Measurements from ENCODE around the gene PUM1.

DNA sequence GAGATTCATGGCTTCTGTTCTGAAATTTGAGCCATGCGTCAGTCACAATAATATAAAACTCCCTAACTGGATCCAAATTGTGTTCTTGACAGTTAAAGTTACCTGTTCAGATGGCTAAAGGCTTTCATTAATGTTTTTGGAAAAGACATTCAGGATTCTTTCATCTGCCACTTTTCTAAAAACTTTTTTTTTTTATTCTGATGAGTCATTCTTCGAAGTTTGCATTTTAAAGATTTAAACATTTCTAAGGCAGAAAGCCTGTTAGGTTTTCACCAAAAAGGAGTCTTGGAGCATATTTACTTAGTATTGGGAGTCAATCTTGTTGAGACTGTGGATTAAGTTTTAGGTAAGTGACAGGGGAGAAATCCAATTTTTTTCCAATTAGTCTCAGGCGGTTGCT lies 138.1 kb downstream of the PUM1 start:
- TF ChIP-seq EZH2 (IDR thresholded peaks at IDR 0.05; ENCODE audit: low read length, missing control alignments) = no peak
- TF ChIP-seq, protein P1, sequence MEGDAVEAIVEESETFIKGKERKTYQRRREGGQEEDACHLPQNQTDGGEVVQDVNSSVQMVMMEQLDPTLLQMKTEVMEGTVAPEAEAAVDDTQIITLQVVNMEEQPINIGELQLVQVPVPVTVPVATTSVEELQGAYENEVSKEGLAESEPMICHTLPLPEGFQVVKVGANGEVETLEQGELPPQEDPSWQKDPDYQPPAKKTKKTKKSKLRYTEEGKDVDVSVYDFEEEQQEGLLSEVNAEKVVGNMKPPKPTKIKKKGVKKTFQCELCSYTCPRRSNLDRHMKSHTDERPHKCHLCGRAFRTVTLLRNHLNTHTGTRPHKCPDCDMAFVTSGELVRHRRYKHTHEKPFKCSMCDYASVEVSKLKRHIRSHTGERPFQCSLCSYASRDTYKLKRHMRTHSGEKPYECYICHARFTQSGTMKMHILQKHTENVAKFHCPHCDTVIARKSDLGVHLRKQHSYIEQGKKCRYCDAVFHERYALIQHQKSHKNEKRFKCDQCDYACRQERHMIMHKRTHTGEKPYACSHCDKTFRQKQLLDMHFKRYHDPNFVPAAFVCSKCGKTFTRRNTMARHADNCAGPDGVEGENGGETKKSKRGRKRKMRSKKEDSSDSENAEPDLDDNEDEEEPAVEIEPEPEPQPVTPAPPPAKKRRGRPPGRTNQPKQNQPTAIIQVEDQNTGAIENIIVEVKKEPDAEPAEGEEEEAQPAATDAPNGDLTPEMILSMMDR (conservative IDR thresholded peaks at IDR 0.05 in 1 of 2, IDR thresholded peaks at IDR 0.05 in 1 of 2; ENCODE audit: low read depth in 1 of 2, low read length in 2 of 2) = no peak
